OCI-LY3 (cell line): ENCODE measurements around the gene RHD.

Experiments
- CTCF ChIP-seq: fragments of 200-600, 300-600 bp; sonication (generic); IDR thresholded peaks from 2 replicates; pipeline ENCODE4 v1.5.1; 2014; ENCODE audit warnings: antibody characterized with exemption, low read length, low read depth
- EZH2phosphoT487 ChIP-seq: fragments of 200-600 bp; shearing (Covaris generic); IDR thresholded peaks from 2 replicates; pipeline ENCODE4 v1.6.1; 2018; ENCODE audit warnings: antibody characterized with exemption, mixed run types, low read depth

- TF ChIP-seq CTCF (no peak), EZH2phosphoT487 (no peak)
Measured at GRCh38 chr1:25253911-25254310, 18.4 kb upstream of the RHD start.
